Thyroid gland (tissue), 4 donors: ENCODE data around the gene DRD3.

Source experiments
- POLR2A ChIP-seq, 2 donors: fragments of 450-650 bp; IDR thresholded peaks; one replicate each; pipeline ENCODE4 v1.6.1; 2017; ENCODE audit warnings: antibody characterized with exemption in 2 of 2, mild to moderate bottlenecking in 2 of 2, moderate library complexity in 1 of 2
- TF ChIP-seq, protein P1 (sequence below), 6 experiments: fragments of 200-600 bp in 3 of 6; fragments of 450-650 bp in 3 of 6; sonication (generic) in 3 of 6; IDR thresholded peaks; one replicate each; pipeline ENCODE4 v1.5.1; 2016 to 2019; ENCODE audit warnings: antibody characterized with exemption in 6 of 6, mild to moderate bottlenecking in 2 of 6, inconsistent platforms in 1 of 6, moderate library complexity in 1 of 6

DNA sequence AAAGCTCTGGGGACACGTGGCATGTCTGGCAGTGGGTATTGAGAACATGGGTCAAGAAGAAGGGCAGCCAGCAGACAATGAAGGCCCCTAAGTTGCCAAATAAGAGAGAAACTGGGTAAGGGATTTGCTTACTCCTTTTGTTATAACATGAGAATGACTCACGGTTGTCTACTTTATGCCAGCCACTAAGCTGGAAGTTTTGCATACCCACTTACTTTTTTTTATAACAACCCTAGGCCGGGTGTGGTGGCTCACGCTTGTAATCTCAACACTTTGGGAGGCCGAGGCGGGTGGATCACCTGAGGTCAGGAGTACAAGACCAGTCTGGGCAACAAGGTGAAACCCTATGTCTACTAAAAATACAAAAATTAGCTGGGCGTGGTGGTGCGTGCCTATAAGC lies 50.0 kb downstream of the DRD3 start:
- TF ChIP-seq, protein P1, sequence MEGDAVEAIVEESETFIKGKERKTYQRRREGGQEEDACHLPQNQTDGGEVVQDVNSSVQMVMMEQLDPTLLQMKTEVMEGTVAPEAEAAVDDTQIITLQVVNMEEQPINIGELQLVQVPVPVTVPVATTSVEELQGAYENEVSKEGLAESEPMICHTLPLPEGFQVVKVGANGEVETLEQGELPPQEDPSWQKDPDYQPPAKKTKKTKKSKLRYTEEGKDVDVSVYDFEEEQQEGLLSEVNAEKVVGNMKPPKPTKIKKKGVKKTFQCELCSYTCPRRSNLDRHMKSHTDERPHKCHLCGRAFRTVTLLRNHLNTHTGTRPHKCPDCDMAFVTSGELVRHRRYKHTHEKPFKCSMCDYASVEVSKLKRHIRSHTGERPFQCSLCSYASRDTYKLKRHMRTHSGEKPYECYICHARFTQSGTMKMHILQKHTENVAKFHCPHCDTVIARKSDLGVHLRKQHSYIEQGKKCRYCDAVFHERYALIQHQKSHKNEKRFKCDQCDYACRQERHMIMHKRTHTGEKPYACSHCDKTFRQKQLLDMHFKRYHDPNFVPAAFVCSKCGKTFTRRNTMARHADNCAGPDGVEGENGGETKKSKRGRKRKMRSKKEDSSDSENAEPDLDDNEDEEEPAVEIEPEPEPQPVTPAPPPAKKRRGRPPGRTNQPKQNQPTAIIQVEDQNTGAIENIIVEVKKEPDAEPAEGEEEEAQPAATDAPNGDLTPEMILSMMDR (IDR thresholded peaks at IDR 0.05), result no peak
- TF ChIP-seq POLR2A (IDR thresholded peaks at IDR 0.05), result no peak
